A673 (cell line): ENCODE data around the gene HRH1.

Experiments used
- EZH2 ChIP-seq: fragments of 200-600 bp; sonication (generic); IDR thresholded peaks from 2 replicates; pipeline ENCODE4 v1.6.1; 2017; ENCODE audit warnings: borderline replicate concordance, low read depth, mild to moderate bottlenecking, mixed read lengths, antibody characterized with exemption, low read length; ENCODE audit not compliant: poor library complexity, severe bottlenecking
- TF ChIP-seq, protein P1 (sequence below): fragments of 300-800, 200-600 bp; sonication (generic); conservative IDR thresholded peaks from 2 replicates; pipeline ENCODE4 v1.5.1; 2017; ENCODE audit warnings: low read depth, mild to moderate bottlenecking, antibody characterized with exemption, low read length, moderate library complexity, mixed read lengths

DNA sequence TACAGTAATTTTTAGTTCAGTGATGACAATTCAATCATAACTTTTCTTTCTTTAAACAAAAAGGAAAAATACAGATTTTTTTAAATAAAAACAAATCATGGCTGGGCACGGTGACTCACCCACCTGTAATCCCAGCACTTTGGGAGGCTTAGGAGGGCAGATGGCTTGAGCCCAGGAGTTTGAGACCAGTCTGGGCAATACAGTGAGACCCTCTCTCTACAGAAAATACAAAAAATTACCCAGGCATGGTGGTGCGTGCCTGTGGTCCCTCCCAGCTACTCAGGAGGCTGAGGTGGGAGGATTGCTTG lies 92.3 kb downstream of the HRH1 start:
- TF ChIP-seq, protein P1, sequence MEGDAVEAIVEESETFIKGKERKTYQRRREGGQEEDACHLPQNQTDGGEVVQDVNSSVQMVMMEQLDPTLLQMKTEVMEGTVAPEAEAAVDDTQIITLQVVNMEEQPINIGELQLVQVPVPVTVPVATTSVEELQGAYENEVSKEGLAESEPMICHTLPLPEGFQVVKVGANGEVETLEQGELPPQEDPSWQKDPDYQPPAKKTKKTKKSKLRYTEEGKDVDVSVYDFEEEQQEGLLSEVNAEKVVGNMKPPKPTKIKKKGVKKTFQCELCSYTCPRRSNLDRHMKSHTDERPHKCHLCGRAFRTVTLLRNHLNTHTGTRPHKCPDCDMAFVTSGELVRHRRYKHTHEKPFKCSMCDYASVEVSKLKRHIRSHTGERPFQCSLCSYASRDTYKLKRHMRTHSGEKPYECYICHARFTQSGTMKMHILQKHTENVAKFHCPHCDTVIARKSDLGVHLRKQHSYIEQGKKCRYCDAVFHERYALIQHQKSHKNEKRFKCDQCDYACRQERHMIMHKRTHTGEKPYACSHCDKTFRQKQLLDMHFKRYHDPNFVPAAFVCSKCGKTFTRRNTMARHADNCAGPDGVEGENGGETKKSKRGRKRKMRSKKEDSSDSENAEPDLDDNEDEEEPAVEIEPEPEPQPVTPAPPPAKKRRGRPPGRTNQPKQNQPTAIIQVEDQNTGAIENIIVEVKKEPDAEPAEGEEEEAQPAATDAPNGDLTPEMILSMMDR, result no peak
- no peak for TF ChIP-seq EZH2
